Midbrain (tissue), 1 donor: ENCODE measurements around the gene TAF11.
"Not testable (repeated sequence)": the region's sequence is repeated elsewhere in the genome, so short reads cannot be mapped to it uniquely, and the experiment has no call there.

Experiments
- DNase-seq: peaks from one replicate; lab custom pipeline; 2025; lab: John Stamatoyannopoulos, UW

TAF11 gene

GRCh38 chr6:34865107-34865506 is 22.7 kb downstream of the TAF11 start:
- no peak for DNase-seq

GRCh38 chr6:34864007-34864406 is 23.8 kb downstream of the TAF11 start:
- DNase-seq, result no peak

GRCh38 chr6:34860776-34861175 is 27.1 kb downstream of the TAF11 start:
- no peak for DNase-seq

GRCh38 chr6:34859951-34860350 is 27.9 kb downstream of the TAF11 start:
- no peak for DNase-seq

- no peak for DNase-seq
These were observed 29.2 kb downstream of the TAF11 start for GRCh38 chr6:34858681-34859080.

- no peak for DNase-seq
These were observed 32.4 kb downstream of the TAF11 start for GRCh38 chr6:34855463-34855862.

- no peak for DNase-seq
These were observed 35.3 kb downstream of the TAF11 start for GRCh38 chr6:34852406-34853085.

GRCh38 chr6:34851361-34851760 is 36.5 kb downstream of the TAF11 start:
- no peak for DNase-seq

- not testable (repeated sequence) for DNase-seq
These were observed 38.8 kb downstream of the TAF11 start for GRCh38 chr6:34849066-34849465.

- no peak for DNase-seq
These were observed 48.0 kb downstream of the TAF11 start for GRCh38 chr6:34839666-34840352.

- DNase-seq, result no peak
These were observed 50.3 kb downstream of the TAF11 start for GRCh38 chr6:34837528-34837927.

- no peak for DNase-seq
These were observed 51.4 kb downstream of the TAF11 start for GRCh38 chr6:34836451-34836850.

- DNase-seq, result no peak
These were observed 51.8 kb downstream of the TAF11 start for GRCh38 chr6:34836008-34836407.

- no peak for DNase-seq
These were observed 52.9 kb downstream of the TAF11 start for GRCh38 chr6:34834789-34835518.

- no peak for DNase-seq
These were observed 54.9 kb downstream of the TAF11 start for GRCh38 chr6:34832942-34833341.

- no peak for DNase-seq
These were observed 58.7 kb downstream of the TAF11 start for GRCh38 chr6:34829137-34829536.
